ENCODE measurements around the gene ASCL1.
A peak's percentile ranks its signal among the peaks of the same experiment; 100 is the strongest.

The ASCL1 gene

DNA sequence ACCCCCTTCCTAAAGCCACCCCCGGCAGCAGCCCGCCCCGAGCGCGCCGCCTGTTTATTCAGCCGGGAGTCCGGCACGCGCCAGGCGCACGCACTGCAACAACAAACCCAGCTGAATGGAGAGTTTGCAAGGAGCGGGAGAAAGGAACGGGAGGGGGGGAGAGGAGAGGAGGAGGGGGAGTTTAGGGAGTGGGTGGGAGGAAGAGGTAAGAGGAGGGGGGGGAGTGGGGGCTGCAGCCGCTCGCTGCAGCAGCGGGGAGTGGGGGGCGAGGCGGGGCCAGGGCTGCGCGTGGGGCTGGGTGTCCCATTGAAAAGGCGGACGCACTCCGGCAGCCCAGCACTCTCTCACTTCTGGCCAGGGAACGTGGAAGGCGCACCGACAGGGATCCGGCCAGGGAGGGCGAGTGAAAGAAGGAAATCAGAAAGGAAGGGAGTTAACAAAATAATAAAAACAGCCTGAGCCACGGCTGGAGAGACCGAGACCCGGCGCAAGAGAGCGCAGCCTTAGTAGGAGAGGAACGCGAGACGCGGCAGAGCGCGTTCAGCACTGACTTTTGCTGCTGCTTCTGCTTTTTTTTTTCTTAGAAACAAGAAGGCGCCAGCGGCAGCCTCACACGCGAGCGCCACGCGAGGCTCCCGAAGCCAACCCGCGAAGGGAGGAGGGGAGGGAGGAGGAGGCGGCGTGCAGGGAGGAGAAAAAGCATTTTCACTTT, at the start of gene ASCL1:
TSS of gene ASCL1 (plus strand) at position 336 of the 712 bp plus-strand sequence. CDS start 571 bp downstream, outside the sequence.
- no peak for DNase-seq

DNA sequence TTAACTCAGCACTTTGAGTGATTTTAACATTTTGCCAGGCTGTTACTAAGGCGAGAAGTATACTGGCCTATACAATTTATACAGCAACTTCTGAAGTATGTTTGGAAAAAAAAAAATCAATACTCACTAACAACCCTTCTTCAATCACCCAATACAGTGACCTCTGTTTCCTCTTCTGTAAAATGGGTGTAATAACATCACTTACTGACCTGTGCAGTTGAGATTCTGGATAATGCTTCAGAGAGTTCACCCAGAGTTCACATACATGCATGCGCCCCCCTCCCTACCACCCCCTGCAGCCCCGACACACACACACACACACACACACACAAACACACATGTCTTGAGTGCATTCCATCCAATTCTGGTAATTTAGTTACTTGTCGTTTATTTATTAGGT, 49.6 kb upstream of the ASCL1 start:
- no peak for DNase-seq

DNA sequence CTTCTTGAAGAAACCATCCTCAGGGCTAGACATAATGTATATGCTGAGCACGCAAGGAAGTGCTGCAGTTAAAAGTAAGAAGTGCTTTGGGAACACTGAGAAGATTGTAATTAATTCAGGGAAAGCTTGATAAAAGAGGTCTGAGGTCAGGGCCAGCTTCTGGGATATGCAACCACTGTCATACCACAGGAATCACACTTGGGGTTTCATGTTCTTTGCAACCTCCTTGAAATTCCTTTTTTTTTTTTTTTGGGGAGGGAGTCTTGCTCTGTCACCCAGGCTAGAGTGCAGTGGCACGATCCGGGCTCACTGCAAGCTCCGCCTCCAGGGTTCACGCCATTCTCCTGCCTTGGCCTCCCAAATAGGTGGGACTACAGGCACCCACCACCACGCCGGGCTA, 47.3 kb upstream of the ASCL1 start:
- DNase-seq: no peak

- DNase-seq: no peak
Measured at GRCh38 chr12:102910792-102911191, 46.7 kb upstream of the ASCL1 start.

GRCh38 chr12:102911320-102911719, 46.2 kb upstream of the ASCL1 start:
- DNase-seq: no peak

GRCh38 chr12:102912258-102912657, 45.2 kb upstream of the ASCL1 start:
- DNase-seq: no peak

DNA sequence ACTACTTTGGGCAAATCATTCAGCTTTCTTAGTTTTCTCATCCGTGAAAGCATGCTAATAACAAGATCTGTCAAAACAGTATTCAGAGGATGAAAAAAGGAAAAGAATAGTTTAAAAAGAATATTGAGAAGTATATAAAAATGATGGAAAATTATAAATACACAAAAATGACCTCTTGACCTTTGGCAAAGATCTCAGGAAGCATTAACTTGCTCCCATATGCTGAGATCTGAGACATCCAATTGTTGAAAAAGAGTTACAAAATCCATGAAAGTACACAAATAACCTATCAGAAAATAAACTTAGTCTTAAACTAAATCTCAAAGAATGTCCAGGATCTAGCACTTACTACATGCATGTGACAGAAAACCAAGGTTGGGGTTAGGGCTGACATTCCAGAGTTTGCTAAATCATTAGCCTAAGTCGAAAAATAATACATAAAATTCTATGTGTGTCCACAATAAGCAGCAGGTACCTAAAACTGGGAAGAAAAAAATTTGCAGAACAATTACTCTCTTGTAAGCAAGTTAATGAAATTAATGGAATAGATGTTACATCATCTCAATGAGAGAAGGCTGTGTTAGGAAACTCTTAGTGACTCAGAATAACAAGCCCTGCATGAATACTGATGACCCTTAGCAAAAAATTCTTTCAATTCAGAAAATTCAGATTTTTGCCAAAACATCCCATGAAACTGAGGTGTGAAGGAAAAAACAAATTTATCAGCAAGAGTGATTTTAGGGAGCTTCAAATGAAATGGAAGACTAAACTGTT, 43.8 kb upstream of the ASCL1 start:
- no peak for DNase-seq

DNA sequence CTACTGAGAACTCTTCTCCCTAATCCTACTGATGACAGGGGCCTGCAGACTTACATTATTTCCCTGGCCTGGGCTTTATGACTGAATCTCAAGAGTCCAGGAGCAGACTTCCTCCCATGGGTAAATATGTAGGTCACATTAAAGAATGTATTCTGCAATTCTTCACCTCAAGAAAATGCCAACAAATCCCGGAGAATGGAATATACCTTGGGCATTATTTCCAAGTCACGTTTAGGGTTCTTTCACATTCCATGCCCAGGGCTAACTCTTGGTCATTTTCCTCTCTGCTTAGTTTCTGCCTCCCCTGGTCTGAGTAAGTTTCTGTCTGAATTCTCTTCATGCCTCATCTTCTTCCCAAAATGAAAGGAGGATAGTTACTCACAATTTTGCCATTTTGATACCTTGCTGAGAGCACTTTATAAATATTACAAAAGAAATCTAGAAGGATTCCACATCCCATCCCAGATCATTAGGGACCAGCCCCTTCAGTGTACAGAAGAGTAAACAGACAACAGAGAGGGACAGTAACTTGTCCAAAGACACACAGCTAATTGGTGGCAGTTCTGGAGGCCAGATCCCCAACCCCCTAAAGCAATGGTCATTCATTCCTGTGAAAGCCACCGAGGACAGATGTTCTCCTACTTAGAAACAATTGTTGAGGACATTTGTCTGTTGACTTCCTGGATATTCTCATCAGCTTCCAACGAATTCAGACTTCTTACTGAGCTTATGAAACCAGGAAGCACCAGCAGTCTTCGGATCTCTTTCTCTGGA, 41.0 kb upstream of the ASCL1 start:
- no peak for DNase-seq

GRCh38 chr12:102917026-102917787, 40.3 kb upstream of the ASCL1 start, which contains the start of gene PAH:
Gene PAH (minus strand): TSS chr12:102917244. CDS start chr12:102917130, 114 bp downstream.
- peak; percentile 61 for DNase-seq

GRCh38 chr12:102918840-102919239, 38.6 kb upstream of the ASCL1 start:
- no peak for DNase-seq

- DNase-seq: no peak
Measured at GRCh38 chr12:102920271-102920670, 37.2 kb upstream of the ASCL1 start.

DNA sequence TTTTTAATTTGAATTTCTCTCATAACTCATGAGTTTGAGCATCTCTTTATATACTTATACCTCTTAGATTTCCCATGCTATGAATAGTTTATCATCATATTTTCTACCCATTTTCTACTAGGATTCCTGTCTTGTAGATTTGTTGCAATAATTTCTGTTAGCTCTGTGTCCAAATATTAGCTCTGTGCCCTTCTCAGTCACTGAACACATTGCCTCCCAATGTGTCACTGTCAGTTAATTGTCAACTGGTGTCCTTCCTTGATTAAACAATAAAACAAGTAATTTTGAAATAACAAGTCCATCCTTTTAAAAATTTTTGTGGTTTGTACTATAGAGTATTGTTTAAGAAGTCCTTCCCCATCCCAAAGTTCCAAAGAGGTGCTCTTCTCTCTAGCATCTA, 36.2 kb upstream of the ASCL1 start:
- no peak for DNase-seq

GRCh38 chr12:102927220-102927619, 30.3 kb upstream of the ASCL1 start:
- DNase-seq: no peak

DNA sequence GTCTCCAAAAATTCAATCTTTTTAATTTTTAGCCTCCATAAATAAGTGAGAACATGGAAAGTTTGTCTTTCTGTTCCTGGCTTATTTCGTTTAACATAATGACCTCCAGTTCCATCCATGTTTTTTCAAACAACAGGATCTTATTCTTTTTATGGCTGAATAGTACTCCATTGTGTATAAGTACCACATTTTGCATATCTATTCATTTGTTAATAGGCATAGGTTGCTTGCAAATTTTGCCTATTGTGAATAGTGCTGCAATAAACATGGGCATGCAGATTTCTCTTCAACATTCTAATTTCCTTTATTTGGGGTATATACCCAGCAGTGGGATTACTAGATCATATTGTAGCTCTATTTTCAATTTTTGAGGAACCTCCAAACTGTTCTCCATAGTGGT, 24.3 kb upstream of the ASCL1 start:
- DNase-seq: no peak

- no peak for DNase-seq
Measured at GRCh38 chr12:102939059-102939458, 18.4 kb upstream of the ASCL1 start.

DNA sequence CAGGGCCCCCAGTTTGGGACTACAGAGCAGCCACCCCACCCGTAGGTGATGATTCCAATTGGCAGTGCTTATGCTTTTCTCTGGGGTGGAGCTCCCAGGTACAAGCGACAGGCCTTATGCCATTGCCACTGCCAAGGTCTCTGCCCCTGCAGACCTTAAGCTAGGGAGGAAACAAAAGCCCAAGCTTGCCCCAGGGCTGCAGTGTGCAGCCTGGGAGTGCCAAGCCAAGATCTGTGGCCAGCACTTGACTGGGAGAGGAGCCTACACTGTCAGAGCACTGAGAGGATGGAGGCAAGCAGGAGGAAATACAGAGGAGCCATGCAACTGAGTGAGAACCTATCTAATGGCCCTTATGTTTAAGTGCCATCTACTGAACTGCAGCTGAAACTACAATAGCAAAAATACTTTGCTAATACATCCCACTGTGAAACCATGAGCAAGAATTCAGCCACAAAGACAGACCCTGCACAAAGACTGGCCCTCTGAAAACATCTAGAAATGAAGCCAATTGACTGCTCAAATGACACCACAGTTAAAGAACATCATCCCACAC, 17.7 kb upstream of the ASCL1 start:
- DNase-seq: no peak

DNA sequence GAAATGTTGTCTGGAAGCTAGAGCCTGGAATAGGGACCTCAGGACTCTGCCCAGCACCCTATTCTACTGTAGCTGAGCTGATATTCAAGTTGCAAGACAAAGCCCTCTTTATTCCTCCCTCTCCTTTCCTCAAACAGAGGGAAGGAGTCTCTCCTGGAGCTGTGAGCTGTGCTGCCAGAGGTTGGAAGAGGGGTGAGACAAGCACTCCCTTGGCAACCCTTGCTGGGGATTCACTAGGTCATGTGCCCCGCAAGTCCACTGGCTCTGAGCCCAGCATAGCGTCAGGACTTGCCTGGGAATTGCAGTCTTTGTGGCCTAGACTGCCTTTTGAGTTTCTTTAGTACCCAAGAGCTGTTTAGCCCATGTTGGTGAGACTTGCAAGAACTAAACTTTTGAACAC, 11.4 kb upstream of the ASCL1 start:
- no peak for DNase-seq

DNA sequence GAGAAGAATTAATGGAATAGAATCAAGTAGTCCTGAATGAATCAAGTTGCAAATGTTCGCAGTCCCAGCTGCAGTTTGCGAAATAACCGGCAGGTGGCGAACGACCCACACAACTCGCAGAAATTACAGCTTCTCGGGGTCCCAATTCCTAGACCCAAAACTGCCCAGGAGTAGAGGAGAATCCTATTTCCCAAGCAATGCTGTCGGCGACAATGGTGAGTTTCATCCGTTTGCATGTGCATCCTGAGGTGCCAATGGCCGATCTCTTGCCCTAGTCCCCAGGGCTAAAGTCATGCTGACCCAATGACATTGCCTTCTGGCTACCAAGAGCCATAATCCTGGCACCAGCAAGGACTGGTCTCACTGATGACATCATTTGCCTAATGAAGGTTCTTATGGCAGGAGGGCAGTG, 8.5 kb upstream of the ASCL1 start:
- peak; percentile 85 for DNase-seq

DNA sequence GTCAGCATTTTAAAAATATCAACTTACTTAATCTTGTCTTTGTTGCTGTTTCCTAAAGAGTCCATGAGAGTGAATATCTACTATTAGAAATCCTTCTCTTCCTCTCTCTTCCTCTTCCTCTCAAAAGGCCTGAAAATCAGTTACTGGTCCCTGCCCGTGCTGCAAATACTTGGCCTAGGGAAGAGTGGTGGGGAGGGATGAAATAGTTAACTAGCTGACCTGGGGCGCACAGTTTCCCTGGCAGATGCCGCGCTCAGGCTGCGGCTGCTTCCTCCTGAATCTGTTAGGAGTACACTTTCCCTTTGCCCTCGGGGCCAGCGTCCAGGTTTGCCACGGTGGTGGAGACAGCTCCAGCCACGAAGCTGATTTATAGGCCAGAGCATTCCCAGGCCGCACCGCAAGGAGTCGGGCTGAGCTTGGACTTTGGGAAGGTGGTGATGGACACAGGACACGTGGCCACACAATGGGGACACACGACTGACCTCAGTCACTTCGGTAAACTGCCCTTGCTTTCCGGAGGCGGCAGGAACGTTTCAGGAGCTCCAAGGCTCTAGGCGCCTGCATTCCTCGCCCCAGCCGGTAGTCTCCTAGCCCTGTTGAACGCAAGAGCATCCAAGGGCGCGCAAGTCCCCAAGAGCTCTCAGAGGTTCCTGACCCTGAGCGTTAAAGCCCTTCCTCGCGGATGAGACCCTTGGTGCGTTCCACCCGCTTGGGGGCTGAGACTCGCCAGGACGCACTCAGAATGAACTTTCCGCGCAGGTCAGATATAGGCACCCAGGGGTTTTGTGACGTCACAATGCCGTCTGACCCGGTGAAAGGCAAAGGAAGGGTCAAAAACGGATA, 7.1 kb upstream of the ASCL1 start:
- no peak for DNase-seq

GRCh38 chr12:102950950-102951619, 6.4 kb upstream of the ASCL1 start:
- no peak for DNase-seq

DNA sequence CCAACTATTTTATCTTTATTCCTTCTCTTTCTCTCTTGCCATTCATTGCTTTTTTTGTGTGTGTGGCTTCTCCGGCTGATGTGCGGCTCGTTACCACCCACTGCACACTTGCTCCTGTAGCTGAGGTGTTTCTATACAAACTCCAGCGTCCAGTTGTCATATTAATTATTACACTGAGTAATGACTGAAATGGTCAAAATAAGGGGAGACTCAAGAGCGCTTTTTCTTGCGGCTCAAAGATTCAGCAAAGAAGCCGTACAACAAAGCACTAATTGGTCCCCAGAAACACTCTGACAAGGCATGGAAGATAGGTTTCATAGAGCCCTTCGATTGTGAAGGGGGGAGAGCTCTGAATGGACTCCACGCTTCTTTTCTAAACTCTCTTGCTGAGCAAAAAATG, 5.6 kb upstream of the ASCL1 start:
- no peak for DNase-seq
